Activated T-cell treated with anti-CD3 and anti-CD28 coated beads, Interleukin-2, amount 50 U/mL, for 4 hours (primary cell): ENCODE measurements around the gene PCSK7. TPM values are rescaled to one million over a fixed set of nuclear protein-coding genes. Genes with fewer than 3 reads are reported as not detected.

Experiments used
- ATAC-seq, 2 donors: fragments of 200-7000 bp; cut with Tn5 transposase; one replicate each; pipeline ENCODE4 v1.10.0; 2021
- DNase-seq: peaks from one replicate; pipeline ENCODE4 v3.0.0-alpha.2; 2020
- H3K27me3 Mint-ChIP-seq: one replicate; pipeline ENCODE4 v1.8.0; 2021; ENCODE audit warnings: low read depth, mixed read lengths
- H3K36me3 Mint-ChIP-seq: one replicate; pipeline ENCODE4 v1.8.0; 2022; ENCODE audit warnings: mixed read lengths; ENCODE audit not compliant: insufficient read depth
- H3K4me1 Mint-ChIP-seq: one replicate; pipeline ENCODE4 v1.8.0; 2021; ENCODE audit warnings: low read depth, mixed read lengths
- H3K4me3 Mint-ChIP-seq: one replicate; pipeline ENCODE4 v1.8.0; 2021; ENCODE audit warnings: mild to moderate bottlenecking, moderate library complexity, mixed read lengths
- H3K9me3 Mint-ChIP-seq: one replicate; pipeline ENCODE4 v1.8.0; 2021; ENCODE audit warnings: mixed read lengths
- total RNA-seq, 3 donors: library from RNA; stranded (reverse); gene quantifications; one replicate each; pipeline ENCODE4 v1.2.1, GENCODE V29; 2021

Gene PCSK7
- total RNA-seq, 3 donors from 2014 or later: 112 to 139 (median 123) TPM

GRCh38 chr11:117200813-117201657, 30.8 kb downstream of the PCSK7 start:
- Mint-ChIP-seq H3K4me1 (no peaks in the 10 kb centered on the region), H3K27me3 (no peaks in the 10 kb centered on the region), H3K36me3 (peaks cover 15% of the 10 kb centered on the region), H3K9me3 (no peaks in the 10 kb centered on the region), H3K4me3 (no peak overlapping the region)
- ATAC-seq (no peak), DNase-seq (no peak)

GRCh38 chr11:117199916-117200812, 31.7 kb downstream of the PCSK7 start:
- no peak for ATAC-seq
- peaks cover 2% of the 10 kb centered on the region for H3K4me1 Mint-ChIP-seq
- no peaks in the 10 kb centered on the region for H3K9me3 Mint-ChIP-seq
- peaks cover 12% of the 10 kb centered on the region for H3K36me3 Mint-ChIP-seq
- H3K4me3 Mint-ChIP-seq: no peak overlapping the region
- DNase-seq: no peak
- no peaks in the 10 kb centered on the region for H3K27me3 Mint-ChIP-seq

GRCh38 chr11:117199053-117199915, 32.6 kb downstream of the PCSK7 start, which contains the start of gene TAGLN:
TSS of gene TAGLN (plus strand) at chr11:117199370. CDS start at chr11:117203014, 3,644 bp downstream.
- ATAC-seq (no peak), DNase-seq (no peak)
- no peaks in the 10 kb centered on the region for H3K27me3 Mint-ChIP-seq
- H3K9me3 Mint-ChIP-seq: no peaks in the 10 kb centered on the region
- peaks cover 10% of the 10 kb centered on the region for H3K36me3 Mint-ChIP-seq
- peaks cover 2% of the 10 kb centered on the region for H3K4me1 Mint-ChIP-seq
- H3K4me3 Mint-ChIP-seq: no peak within 1 kb of the TSS

- no peak for ATAC-seq
- no peaks in the 10 kb centered on the region for H3K9me3 Mint-ChIP-seq
- peaks cover 2% of the 10 kb centered on the region for H3K4me1 Mint-ChIP-seq
- H3K36me3 Mint-ChIP-seq: peaks cover 7% of the 10 kb centered on the region
- no peak overlapping the region for H3K4me3 Mint-ChIP-seq
- no peaks in the 10 kb centered on the region for H3K27me3 Mint-ChIP-seq
- DNase-seq: no peak
Measured at GRCh38 chr11:117198613-117199012, 33.3 kb downstream of the PCSK7 start.

- peaks cover 2% of the 10 kb centered on the region for H3K4me1 Mint-ChIP-seq
- DNase-seq (no peak), ATAC-seq (no peak)
- H3K36me3 Mint-ChIP-seq: peaks cover 4% of the 10 kb centered on the region
- H3K27me3 Mint-ChIP-seq: no peaks in the 10 kb centered on the region
- H3K9me3 Mint-ChIP-seq: no peaks in the 10 kb centered on the region
- H3K4me3 Mint-ChIP-seq: no peak overlapping the region
Measured at GRCh38 chr11:117197516-117198456, 34.1 kb downstream of the PCSK7 start.

GRCh38 chr11:117197006-117197405, 34.9 kb downstream of the PCSK7 start:
- ATAC-seq (no peak), DNase-seq (no peak)
- H3K4me1 Mint-ChIP-seq: peaks cover 2% of the 10 kb centered on the region

GRCh38 chr11:117195761-117196160, 36.1 kb downstream of the PCSK7 start:
- ATAC-seq (no peak), DNase-seq (no peak)
- Mint-ChIP-seq H3K9me3 (no peaks in the 10 kb centered on the region), H3K4me3 (no peak overlapping the region), H3K36me3 (peaks cover 7% of the 10 kb centered on the region), H3K27me3 (no peaks in the 10 kb centered on the region), H3K4me1 (peaks cover 2% of the 10 kb centered on the region)

More at GRCh38 chr11:117197006-117197405, 34.9 kb downstream of the PCSK7 start:
- no peaks in the 10 kb centered on the region for H3K9me3 Mint-ChIP-seq
- peaks cover 7% of the 10 kb centered on the region for H3K36me3 Mint-ChIP-seq
- H3K4me3 Mint-ChIP-seq: no peak overlapping the region
- no peaks in the 10 kb centered on the region for H3K27me3 Mint-ChIP-seq

GRCh38 chr11:117195258-117195657, 36.6 kb downstream of the PCSK7 start:
- no peak for DNase-seq
- Mint-ChIP-seq H3K4me1 (peaks cover 2% of the 10 kb centered on the region), H3K36me3 (peaks cover 7% of the 10 kb centered on the region), H3K4me3 (no peak overlapping the region), H3K9me3 (no peaks in the 10 kb centered on the region), H3K27me3 (no peaks in the 10 kb centered on the region)
- no peak for ATAC-seq

GRCh38 chr11:117194267-117194666, 37.6 kb downstream of the PCSK7 start:
- peaks cover 7% of the 10 kb centered on the region for H3K36me3 Mint-ChIP-seq
- H3K4me1 Mint-ChIP-seq: peaks cover 2% of the 10 kb centered on the region
- no peak for ATAC-seq
- DNase-seq: no peak
- no peaks in the 10 kb centered on the region for H3K27me3 Mint-ChIP-seq
- H3K4me3 Mint-ChIP-seq: no peak overlapping the region
- H3K9me3 Mint-ChIP-seq: no peaks in the 10 kb centered on the region

- Mint-ChIP-seq H3K9me3 (no peaks in the 10 kb centered on the region), H3K27me3 (no peaks in the 10 kb centered on the region)
Measured at GRCh38 chr11:117193130-117194020, 38.5 kb downstream of the PCSK7 start.

GRCh38 chr11:117192401-117192875, 39.4 kb downstream of the PCSK7 start:
- Mint-ChIP-seq H3K4me1 (peaks cover 2% of the 10 kb centered on the region), H3K9me3 (no peaks in the 10 kb centered on the region), H3K36me3 (peaks cover 7% of the 10 kb centered on the region), H3K4me3 (no peak overlapping the region), H3K27me3 (no peaks in the 10 kb centered on the region)
- ATAC-seq (no peak), DNase-seq (no peak)

More at GRCh38 chr11:117193130-117194020, 38.5 kb downstream of the PCSK7 start:
- ATAC-seq (no peak), DNase-seq (no peak)
- H3K4me3 Mint-ChIP-seq: no peak overlapping the region
- peaks cover 7% of the 10 kb centered on the region for H3K36me3 Mint-ChIP-seq
- peaks cover 2% of the 10 kb centered on the region for H3K4me1 Mint-ChIP-seq

GRCh38 chr11:117191680-117192400, 40.0 kb downstream of the PCSK7 start:
- Mint-ChIP-seq H3K27me3 (no peaks in the 10 kb centered on the region), H3K4me3 (no peak overlapping the region), H3K36me3 (peaks cover 11% of the 10 kb centered on the region), H3K4me1 (peaks cover 4% of the 10 kb centered on the region), H3K9me3 (no peaks in the 10 kb centered on the region)
- ATAC-seq (no peak), DNase-seq (no peak)
